ENCODE measurements around the gene TNFRSF1A. TPM values are rescaled to one million over a fixed set of nuclear protein-coding genes. Genes with fewer than 3 reads are reported as not detected.

The TNFRSF1A gene
- total and polyA plus RNA-seq, 7 donors = 38.8 to 224 (median 117) TPM

DNA sequence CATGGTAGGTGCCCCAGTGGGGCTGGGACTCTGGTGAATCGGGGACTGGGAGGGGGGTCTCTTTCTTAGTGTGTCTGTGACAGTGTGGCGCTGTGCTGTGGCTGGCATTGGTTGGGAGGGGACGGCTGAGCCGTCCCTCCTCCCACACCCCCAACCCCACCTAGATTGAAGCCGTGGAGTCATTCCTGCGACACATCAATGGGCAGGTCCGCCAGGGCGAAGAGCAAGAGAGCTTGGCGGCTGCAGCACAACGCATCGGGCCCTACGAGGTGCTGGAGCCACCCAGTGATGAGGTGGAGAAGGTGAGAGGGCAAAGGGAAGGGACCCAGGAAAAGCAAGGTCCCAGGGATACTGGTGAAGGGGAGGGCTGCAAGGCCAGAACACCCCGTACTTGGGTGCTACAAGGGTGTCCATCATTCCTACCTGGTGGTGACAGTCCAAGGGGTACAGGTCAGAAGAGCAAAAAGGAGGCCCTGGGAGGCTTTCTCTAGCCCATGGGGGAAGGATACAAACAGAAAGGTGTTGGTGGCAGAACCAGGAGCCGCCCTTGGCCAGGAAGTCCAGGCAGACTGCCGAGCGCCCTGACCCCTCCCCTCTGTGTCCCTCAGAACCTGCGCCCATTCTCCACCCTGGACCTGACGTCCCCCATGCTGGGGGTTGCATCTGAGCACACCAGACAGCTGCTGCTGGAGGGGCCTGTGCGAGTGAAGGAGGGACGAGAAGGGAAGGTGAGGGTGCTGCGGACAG, 24.0 kb downstream of the TNFRSF1A start:
- WGBS, 3 donors = 85 to 90% (median 90%) methylated on average over 21 of the region's 21 CpGs
- intact Hi-C loops (cut with DNase I) = no loop called here
- DNase-seq (peak in 1 of 2 donors; percentile 41), ATAC-seq (no peak)
- H3K27me3 ChIP-seq (ENCODE audit: insufficient read depth in 3 of 3, low read length in 2 of 3) = no peaks in the 10 kb centered on the region
- H3K4me3 ChIP-seq = no peak overlapping the region
- H3K4me1 ChIP-seq = peaks cover 13% of the 10 kb centered on the region
- TF ChIP-seq, protein P1, sequence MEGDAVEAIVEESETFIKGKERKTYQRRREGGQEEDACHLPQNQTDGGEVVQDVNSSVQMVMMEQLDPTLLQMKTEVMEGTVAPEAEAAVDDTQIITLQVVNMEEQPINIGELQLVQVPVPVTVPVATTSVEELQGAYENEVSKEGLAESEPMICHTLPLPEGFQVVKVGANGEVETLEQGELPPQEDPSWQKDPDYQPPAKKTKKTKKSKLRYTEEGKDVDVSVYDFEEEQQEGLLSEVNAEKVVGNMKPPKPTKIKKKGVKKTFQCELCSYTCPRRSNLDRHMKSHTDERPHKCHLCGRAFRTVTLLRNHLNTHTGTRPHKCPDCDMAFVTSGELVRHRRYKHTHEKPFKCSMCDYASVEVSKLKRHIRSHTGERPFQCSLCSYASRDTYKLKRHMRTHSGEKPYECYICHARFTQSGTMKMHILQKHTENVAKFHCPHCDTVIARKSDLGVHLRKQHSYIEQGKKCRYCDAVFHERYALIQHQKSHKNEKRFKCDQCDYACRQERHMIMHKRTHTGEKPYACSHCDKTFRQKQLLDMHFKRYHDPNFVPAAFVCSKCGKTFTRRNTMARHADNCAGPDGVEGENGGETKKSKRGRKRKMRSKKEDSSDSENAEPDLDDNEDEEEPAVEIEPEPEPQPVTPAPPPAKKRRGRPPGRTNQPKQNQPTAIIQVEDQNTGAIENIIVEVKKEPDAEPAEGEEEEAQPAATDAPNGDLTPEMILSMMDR (IDR thresholded peaks at IDR 0.05) = no peak
- no peaks in the 10 kb centered on the region for H3K36me3 ChIP-seq (ENCODE audit: insufficient read depth in 1 of 2, low read depth in 1 of 2)
- no peaks in the 10 kb centered on the region for H3K9me3 ChIP-seq
- H3K27ac ChIP-seq = no peak overlapping the region

DNA sequence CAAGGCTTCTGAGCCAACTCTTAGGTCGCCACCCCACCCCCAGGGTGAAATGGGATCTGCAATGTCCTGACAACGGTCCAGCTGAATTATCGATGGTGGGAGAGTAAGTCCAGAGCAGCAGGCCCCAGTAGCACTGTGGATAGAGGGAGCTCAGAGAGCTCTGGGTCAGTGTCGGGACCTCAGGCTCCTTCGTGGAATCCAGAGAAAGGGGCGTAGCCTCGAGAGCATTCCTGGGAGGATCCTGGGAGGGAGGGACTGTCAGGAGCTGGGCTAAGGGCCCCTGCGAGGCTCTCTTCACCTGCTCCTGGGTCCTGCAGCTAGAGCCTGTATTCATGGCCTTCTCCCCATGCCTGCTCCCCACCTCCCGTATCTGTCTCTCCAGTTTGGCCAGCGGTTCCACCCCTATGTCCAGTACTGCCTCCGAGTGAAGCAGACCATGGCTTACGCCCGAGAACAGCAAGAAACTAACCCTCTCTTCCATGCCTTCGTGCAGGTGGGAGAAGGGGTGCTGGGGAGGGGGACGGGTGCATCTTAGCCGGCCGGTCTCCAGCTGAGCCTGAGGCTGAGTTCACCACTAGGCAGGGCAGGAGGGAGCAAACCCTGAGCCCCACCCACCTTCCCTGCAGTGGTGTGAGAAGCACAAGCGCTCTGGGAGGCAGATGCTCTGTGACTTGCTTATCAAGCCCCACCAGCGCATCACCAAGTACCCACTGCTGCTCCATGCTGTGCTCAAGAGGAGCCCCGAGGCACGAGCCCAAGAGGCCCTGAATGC, 24.8 kb downstream of the TNFRSF1A start:
- ATAC-seq = no peak
- intact Hi-C loops (cut with DNase I) = no loop called here
- no peaks in the 10 kb centered on the region for H3K36me3 ChIP-seq (ENCODE audit: insufficient read depth in 1 of 2, low read depth in 1 of 2)
- H3K27me3 ChIP-seq (ENCODE audit: insufficient read depth in 3 of 3, low read length in 2 of 3) = no peaks in the 10 kb centered on the region
- no peak overlapping the region for H3K27ac ChIP-seq
- H3K4me1 ChIP-seq = peaks cover 5% of the 10 kb centered on the region
- WGBS, 3 donors = 80 to 88% (median 84%) methylated on average over 21 of the region's 21 CpGs
- TF ChIP-seq, protein P1 (IDR thresholded peaks at IDR 0.05) = no peak
- DNase-seq = no peak
- H3K9me3 ChIP-seq = no peaks in the 10 kb centered on the region
- no peak overlapping the region for H3K4me3 ChIP-seq

DNA sequence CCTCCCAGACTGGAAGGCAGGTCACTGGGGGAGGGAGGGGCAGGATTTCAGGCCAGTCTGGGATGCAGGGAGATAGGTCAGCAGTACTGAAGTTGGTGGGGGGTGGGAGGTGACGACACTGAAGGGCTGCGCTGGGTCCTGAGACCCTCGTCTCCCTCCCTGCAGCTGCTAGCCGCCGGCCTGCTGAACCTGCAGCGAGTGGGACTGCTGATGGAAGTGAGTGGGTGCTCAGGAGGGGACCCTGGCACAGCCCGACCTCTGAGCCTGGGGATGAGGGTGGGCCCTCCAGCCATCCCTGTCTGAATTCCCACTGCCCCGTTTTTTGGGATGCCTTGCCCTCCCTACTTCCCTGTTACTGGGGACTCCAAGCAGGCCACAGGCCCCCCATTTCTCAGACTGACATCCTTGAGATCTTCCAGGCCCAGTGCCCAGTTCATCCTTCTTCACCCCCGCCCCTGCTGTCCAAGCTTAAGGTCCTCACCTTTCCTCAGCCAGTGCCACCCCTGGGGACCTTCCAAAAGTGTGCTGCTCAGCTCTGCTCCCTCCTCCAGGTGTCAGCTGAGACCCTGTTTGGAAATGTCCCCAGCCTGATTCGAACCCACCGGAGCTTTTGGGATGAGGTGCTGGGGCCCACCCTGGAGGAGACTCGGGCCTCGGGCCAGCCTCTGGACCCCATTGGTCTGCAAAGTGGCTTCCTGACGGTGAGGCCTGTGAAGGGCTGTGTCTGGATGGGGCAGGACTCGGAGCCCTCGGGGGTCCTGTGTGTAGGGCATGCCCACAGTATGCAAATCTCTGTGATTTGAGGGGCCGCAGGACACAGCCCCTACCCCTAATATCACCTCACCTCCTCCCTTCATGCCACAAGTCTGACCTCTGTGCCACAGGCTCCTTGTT, 25.9 kb downstream of the TNFRSF1A start:
- no peaks in the 10 kb centered on the region for H3K4me1 ChIP-seq

DNA sequence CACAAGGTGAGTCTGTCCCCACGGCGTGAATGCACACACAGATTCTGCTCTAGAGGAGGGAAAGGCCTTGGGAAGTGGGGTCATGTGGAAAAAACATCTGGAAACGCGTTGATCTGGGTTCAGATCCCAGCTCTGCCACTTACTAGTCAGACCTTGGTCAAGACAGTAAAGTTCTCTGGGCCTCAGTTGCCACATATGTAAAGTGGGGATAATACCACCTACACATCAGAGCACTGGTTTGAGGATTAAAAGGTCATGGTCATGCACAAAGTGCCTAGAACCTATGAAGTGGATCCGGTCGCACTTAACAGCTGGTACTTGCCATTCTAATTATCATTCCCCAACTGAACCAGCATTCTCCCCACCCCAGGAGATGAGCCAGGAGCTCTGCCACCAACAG, 26.7 kb downstream of the TNFRSF1A start:
- no peak overlapping the region for H3K4me3 ChIP-seq
- H3K27me3 ChIP-seq (ENCODE audit: insufficient read depth in 3 of 3, low read length in 2 of 3) = peaks cover 0 to 16% (median 10%) of the 10 kb centered on the region in 3 donors
- H3K4me1 ChIP-seq = no peaks in the 10 kb centered on the region
- no peaks in the 10 kb centered on the region for H3K9me3 ChIP-seq
- no peak for ATAC-seq
- H3K27ac ChIP-seq = no peak overlapping the region
- TF ChIP-seq, protein P1 (IDR thresholded peaks at IDR 0.05) = no peak
- no peak for DNase-seq
- 82 to 83% (median 83%) methylated on average over 6 of the region's 6 CpGs for WGBS, 3 donors
- H3K36me3 ChIP-seq (ENCODE audit: insufficient read depth in 1 of 2, low read depth in 1 of 2) = no peaks in the 10 kb centered on the region
- intact Hi-C loops (cut with DNase I) = no loop called here

More for the DNA sequence above, 25.9 kb downstream of the TNFRSF1A start:
- no peaks in the 10 kb centered on the region for H3K36me3 ChIP-seq (ENCODE audit: insufficient read depth in 1 of 2, low read depth in 1 of 2)
- intact Hi-C loops (cut with DNase I) = no loop called here
- H3K27ac ChIP-seq = no peak overlapping the region
- ATAC-seq (peak in 1 of 4 donors; percentile 2), DNase-seq (no peak)
- H3K4me3 ChIP-seq = no peak overlapping the region
- TF ChIP-seq, protein P1 (IDR thresholded peaks at IDR 0.05) = no peak
- 92 to 96% (median 93%) methylated on average over 17 of the region's 17 CpGs for WGBS, 3 donors
- H3K9me3 ChIP-seq = no peaks in the 10 kb centered on the region
- H3K27me3 ChIP-seq (ENCODE audit: insufficient read depth in 3 of 3, low read length in 2 of 3) = peaks cover 0 to 8% (median 4%) of the 10 kb centered on the region in 3 donors

Measured in psoas muscle (tissue), 8 donors.